Epithelial cell of alveolus of lung (primary cell): Measurements from ENCODE around the gene GCLC. TPM values are rescaled to one million over a fixed set of nuclear protein-coding genes. Genes with fewer than 3 reads are reported as not detected.

ENCODE experiments used
- total RNA-seq: library from RNA; depleted of rRNA; stranded (reverse); fragments of >200 nt; gene quantifications from 2 replicates; pipeline ENCODE4 v1.2.1, GENCODE V29; 2015

GCLC gene
- total RNA-seq = 21.1 and 61.2 TPM in 2 replicates

GRCh38 chr6:53544470-53545308 lies at the start of gene GCLC:
TSS of gene GCLC (minus strand) at chr6:53545101. CDS start at chr6:53544645, 456 bp downstream.

Other genes with a start within 250 kb of the GCLC start
- 117 and 120 TPM in 2 replicates for gene ELOVL5, start 196.2 kb downstream of the GCLC start, total RNA-seq
- not detected in 2 replicates for gene KLHL31, start 120.7 kb upstream of the GCLC start, total RNA-seq
- 8.9 and 10.8 TPM in 2 replicates for gene LRRC1, start 249.9 kb upstream of the GCLC start, total RNA-seq